SK-N-SH (cell line): Measurements from ENCODE around the gene SLX4IP. TPM values are rescaled to one million over a fixed set of nuclear protein-coding genes. Genes with fewer than 3 reads are reported as not detected.
A peak's percentile ranks its signal among the peaks of the same experiment; 100 is the strongest.

Experiments used
- CTCF ChIA-PET: fragments of 300-600, 350-600 bp; formaldehyde crosslinking; extraction: SDS; loops from one replicate; lab custom pipeline; 2021; lab: Yijun Ruan, JAX
- POLR2A ChIA-PET: fragments of 350-600 bp; sonication (Branson Sonifier 250); formaldehyde crosslinking; extraction: SDS; loops from one replicate; lab custom pipeline; 2020; ENCODE audit warnings: antibody characterized with exemption, inconsistent platforms; lab: Yijun Ruan, JAX
- DNase-seq: peaks from one replicate; pipeline ENCODE4 v3.0.0; 2012
- H2AFZ ChIP-seq: fragments of 200-600 bp; sonication (generic); 2 replicates; pipeline ENCODE4 v1.8.1; 2016; ENCODE audit warnings: antibody characterized with exemption, mild to moderate bottlenecking, low read depth
- H3F3A ChIP-seq: fragments of 200-600 bp; sonication (generic); replicated peaks from 2 replicates; pipeline ENCODE3; 2016; ENCODE audit warnings: antibody characterized with exemption, mild to moderate bottlenecking; ENCODE audit not compliant: insufficient read depth
- H3K27ac ChIP-seq, 2 experiments: fragments of 200-500 bp in 1 of 2; fragments of 200-600 bp in 1 of 2; sonication (Bioruptor generic) in 1 of 2; sonication (generic), shearing (Covaris generic) in 1 of 2; 2 replicates each; pipeline versions ENCODE4 v1.5.1 to v1.6.1; 2014 to 2016; ENCODE audit warnings: low read depth in 2 of 2, inconsistent platforms in 1 of 2, low read length in 1 of 2, mild to moderate bottlenecking in 1 of 2, mixed read lengths in 1 of 2
- H3K27me3 ChIP-seq: fragments of 200-600 bp; sonication (generic), shearing (Covaris generic); 2 replicates; pipeline ENCODE4 v1.6.1; 2016; ENCODE audit warnings: mixed run types; ENCODE audit not compliant: insufficient read depth
- H3K36me3 ChIP-seq, 2 experiments: fragments of 200-500 bp in 1 of 2; fragments of 200-600 bp in 1 of 2; sonication (Bioruptor generic) in 1 of 2; sonication (generic) in 1 of 2; replicated peaks in 1 of 2; 2 replicates each; pipeline versions ENCODE3 to v1.5.1; 2014 to 2016; ENCODE audit warnings: low read length in 1 of 2, mild to moderate bottlenecking in 1 of 2; ENCODE audit not compliant: insufficient read depth in 2 of 2, control insufficient read depth in 1 of 2
- H3K4me1 ChIP-seq, 2 experiments: fragments of 200-500 bp in 1 of 2; fragments of 200-600 bp in 1 of 2; sonication (Bioruptor generic) in 1 of 2; sonication (generic), shearing (Covaris generic) in 1 of 2; 2 replicates each; pipeline versions ENCODE4 v1.5.1 to v1.6.1; 2014 to 2016; ENCODE audit warnings: low read depth in 1 of 2, low read length in 1 of 2, mixed run types in 1 of 2; ENCODE audit not compliant: insufficient read depth in 2 of 2, control insufficient read depth in 1 of 2
- H3K4me2 ChIP-seq: fragments of 200-600 bp; sonication (generic), shearing (Covaris generic); 2 replicates; pipeline ENCODE4 v1.6.1; 2017; ENCODE audit warnings: mixed run types
- H3K4me3 ChIP-seq, 2 experiments: fragments of 200-500 bp in 1 of 2; fragments of 200-600 bp in 1 of 2; sonication (Bioruptor generic) in 1 of 2; sonication (generic), shearing (Covaris generic) in 1 of 2; 2 replicates each; pipeline versions ENCODE4 v1.5.1 to v1.8.1; 2014 to 2016; ENCODE audit warnings: low read depth in 2 of 2, inconsistent platforms in 1 of 2, low read length in 1 of 2, mild to moderate bottlenecking in 1 of 2, mixed read lengths in 1 of 2, moderate library complexity in 1 of 2
- H3K79me2 ChIP-seq: fragments of 200-600 bp; sonication (generic); 2 replicates; pipeline ENCODE4 v1.8.1; 2017; ENCODE audit warnings: mild to moderate bottlenecking; ENCODE audit not compliant: insufficient read depth
- H3K9ac ChIP-seq: fragments of 200-600 bp; sonication (generic); 2 replicates; pipeline ENCODE4 v1.6.1; 2017; ENCODE audit warnings: mixed run types
- H3K9me2 ChIP-seq: fragments of 200-600 bp; sonication (generic); 2 replicates; pipeline ENCODE4 v1.6.1; 2017; ENCODE audit warnings: mixed run types
- H3K9me3 ChIP-seq: fragments of 200-600 bp; sonication (generic); 2 replicates; pipeline ENCODE4 v1.6.1; 2017; ENCODE audit warnings: mixed run types, mild to moderate bottlenecking, moderate library complexity
- H4K20me1 ChIP-seq: fragments of 200-600 bp; sonication (generic); 2 replicates; pipeline ENCODE4 v1.6.1; 2017; ENCODE audit warnings: mild to moderate bottlenecking, mixed run types; ENCODE audit not compliant: insufficient read depth
- CHD2 ChIP-seq: fragments of 150-350 bp; IDR thresholded peaks from 2 replicates; pipeline ENCODE4 v1.6.1; 2018; ENCODE audit warnings: low read length; ENCODE audit not compliant: partially characterized antibody
- EZH2phosphoT487 ChIP-seq: fragments of 200-600 bp; sonication (generic); IDR thresholded peaks from 2 replicates; pipeline ENCODE4 v1.6.1; 2017; ENCODE audit warnings: low read depth, mixed run types, mild to moderate bottlenecking, antibody characterized with exemption, moderate library complexity, borderline replicate concordance
- GABPA ChIP-seq: IDR thresholded peaks from 2 replicates; pipeline ENCODE4 v1.4.0; 2012; ENCODE audit warnings: low read depth, mild to moderate bottlenecking
- IRF3 ChIP-seq: fragments of 150-350 bp; IDR thresholded peaks from 2 replicates; pipeline ENCODE4 v1.6.1; 2016; ENCODE audit warnings: mild to moderate bottlenecking, low read depth, low read length
- JUND ChIP-seq: IDR thresholded peaks from 2 replicates; pipeline ENCODE4 v1.4.0; 2012
- MXI1 ChIP-seq: IDR thresholded peaks from 2 replicates; pipeline ENCODE4 v1.6.1; 2012; ENCODE audit warnings: mild to moderate bottlenecking, low read depth, low read length, improper control_type of control experiment
- REST ChIP-seq: IDR thresholded peaks from 2 replicates; pipeline ENCODE4 v1.6.1; 2012; ENCODE audit warnings: mild to moderate bottlenecking, low read depth, low read length, moderate library complexity
- TAF1 ChIP-seq: IDR thresholded peaks from 2 replicates; pipeline ENCODE4 v1.6.1; 2012; ENCODE audit warnings: low read depth, mild to moderate bottlenecking, low read length, moderate library complexity, borderline replicate concordance
- TEAD4 ChIP-seq: IDR thresholded peaks from 2 replicates; pipeline ENCODE4 v1.4.0; 2012; ENCODE audit warnings: mild to moderate bottlenecking, borderline replicate concordance; ENCODE audit not compliant: insufficient read depth
- WGBS: methylation state at CpG from one replicate; pipeline ENCODE4 v1.1.6; 2017; ENCODE audit warnings: low lambda C conversion rate; 5-methylcytosine and 5-hydroxymethylcytosine counted together
- polyA plus RNA-seq, 3 experiments: library from polyadenylated mRNA; depleted of rRNA; stranded (reverse); fragments of >200 nt; gene quantifications; 2 replicates each; pipeline ENCODE4 v1.2.3, GENCODE V29; 2012

SLX4IP gene
- polyA plus RNA-seq, 1 of the 3 experiments (the other 2 are of a cell fraction): 1.3 TPM

GRCh38 chr20:10466855-10467254 is 31.8 kb downstream of the SLX4IP start (continued):
- TF ChIP-seq REST: no peak
- TF ChIP-seq, all 33 proteins: peak for 0

- H3K4me3 ChIP-seq: no peak overlapping the region
- H3K36me3 ChIP-seq: peaks cover 0 to 4% of the 10 kb centered on the region in 2 experiments
- CTCF ChIA-PET: interaction anchor here (1.2 to 2.3 kb wide), 2 partner anchors 10 to 1077 kb away, joined by 3 to 7 read pairs; no protein-coding TSS in a partner anchor
- H3K27me3 ChIP-seq: no peaks in the 10 kb centered on the region
- TF ChIP-seq CHD2 (no peak), TEAD4 (no peak), MXI1 (no peak), TAF1 (no peak), GABPA (no peak), JUND (no peak), IRF3 (no peak), EZH2phosphoT487 (no peak)
- H3K27ac ChIP-seq: peak overlapping the region; percentile 34 to 39; a peak in 2 of 4 replicates
- peaks cover 8% of the 10 kb centered on the region; the same call in 1 of the 2 replicates for H3K79me2 ChIP-seq
- DNase-seq: no peak
- no peak overlapping the region for H3K4me2 ChIP-seq
- H2AFZ ChIP-seq: no peak overlapping the region
- H4K20me1 ChIP-seq: no peaks in the 10 kb centered on the region
- peaks cover 4 to 18% of the 10 kb centered on the region in 2 experiments; a peak in 3 of 4 replicates for H3K4me1 ChIP-seq
- H3K9me3 ChIP-seq: no peaks in the 10 kb centered on the region
- H3F3A ChIP-seq: no peaks in the 10 kb centered on the region
- H3K9me2 ChIP-seq: no peaks in the 10 kb centered on the region
- POLR2A ChIA-PET: no interaction called here
- WGBS: 42% methylated on average over 3 of the region's 3 CpGs
- no peak overlapping the region for H3K9ac ChIP-seq
Measured at GRCh38 chr20:10467681-10468339, 32.7 kb downstream of the SLX4IP start.
